ENCODE measurements around the gene SMCO3. TPM values are rescaled to one million over a fixed set of nuclear protein-coding genes. Genes with fewer than 3 reads are reported as not detected.

The SMCO3 gene
- total and polyA plus RNA-seq, 12 donors: 0.11 to 0.41 (median 0.26) TPM; not detected in 3

DNA sequence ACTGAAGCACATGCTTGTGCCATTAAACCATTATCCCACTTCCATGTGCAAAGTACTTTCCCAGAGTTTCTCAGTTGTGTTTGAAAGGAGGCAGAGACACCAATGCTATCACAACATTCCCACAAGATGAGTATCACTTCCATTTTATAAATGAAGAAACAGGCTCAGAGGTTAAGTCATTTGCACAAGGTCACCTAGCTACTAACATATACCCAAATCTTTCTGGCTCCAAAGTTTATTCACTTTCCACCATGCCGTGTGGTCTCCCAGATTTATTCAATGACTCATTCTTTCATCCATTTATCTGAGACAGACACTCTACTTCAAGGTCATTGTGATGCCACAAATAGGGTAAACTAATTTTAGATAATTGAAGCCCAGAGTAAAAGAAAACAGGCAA, 20.0 kb upstream of the SMCO3 start:
- no peak for TF ChIP-seq CTCF (IDR thresholded peaks at IDR 0.05)
- no peak for TF ChIP-seq POLR2A (IDR thresholded peaks at IDR 0.05)
- H3K9me3 ChIP-seq (replicated peaks in 1 of 3): no peaks in the 10 kb centered on the region
- no peaks in the 10 kb centered on the region for H3K27me3 ChIP-seq
- H3K27ac ChIP-seq: peak overlapping the region in 3 of 5 donors; percentile 5 to 72 (median 41)
- no peaks in the 10 kb centered on the region for H3K36me3 ChIP-seq (replicated peaks in 1 of 2)
- 16 to 21% (median 19%) methylated on average over 1 of the region's 1 CpG for WGBS, 4 donors
- DNase-seq: peak in 1 of 7 donors; percentile 49
- peaks cover 7 to 28% of the 10 kb centered on the region in 2 donors for H3K4me1 ChIP-seq (replicated peaks in 1 of 2)
- no peak overlapping the region for H3K4me3 ChIP-seq
- intact Hi-C loops (cut with DNase I): no loop called here

DNA sequence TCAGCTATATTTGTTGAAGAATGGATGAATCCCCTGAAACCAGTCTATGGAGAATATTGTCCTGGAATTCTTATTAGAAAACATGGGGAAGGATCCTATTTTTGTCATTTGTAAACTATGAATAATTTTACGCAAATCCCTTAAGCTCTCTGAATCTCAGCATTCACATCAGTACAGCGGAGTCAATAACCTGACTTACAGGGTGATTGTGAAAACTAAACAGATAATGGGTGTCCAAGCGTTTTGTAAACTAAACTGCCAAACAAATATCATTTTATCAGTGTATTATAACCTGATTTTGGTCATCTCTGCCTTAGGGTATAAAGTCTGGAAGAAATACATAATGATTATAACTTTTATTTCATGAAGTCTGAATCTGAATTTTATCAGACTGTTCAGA, 19.4 kb upstream of the SMCO3 start:
- Histone ChIP-seq H3K4me1 (replicated peaks in 1 of 2) (peaks cover 7 to 28% of the 10 kb centered on the region in 2 donors), H3K27me3 (no peaks in the 10 kb centered on the region), H3K36me3 (replicated peaks in 1 of 2) (no peaks in the 10 kb centered on the region), H3K27ac (peak overlapping the region in 3 of 5 donors; percentile 5 to 72 (median 41)), H3K4me3 (no peak overlapping the region), H3K9me3 (replicated peaks in 1 of 3) (no peaks in the 10 kb centered on the region)
- TF ChIP-seq CTCF (IDR thresholded peaks at IDR 0.05): no peak
- no peak for TF ChIP-seq POLR2A (IDR thresholded peaks at IDR 0.05)
- WGBS, 4 donors: 87 to 94% (median 90%) methylated on average over 3 of the region's 3 CpGs
- DNase-seq: no peak
- intact Hi-C loops (cut with DNase I): no loop called here

DNA sequence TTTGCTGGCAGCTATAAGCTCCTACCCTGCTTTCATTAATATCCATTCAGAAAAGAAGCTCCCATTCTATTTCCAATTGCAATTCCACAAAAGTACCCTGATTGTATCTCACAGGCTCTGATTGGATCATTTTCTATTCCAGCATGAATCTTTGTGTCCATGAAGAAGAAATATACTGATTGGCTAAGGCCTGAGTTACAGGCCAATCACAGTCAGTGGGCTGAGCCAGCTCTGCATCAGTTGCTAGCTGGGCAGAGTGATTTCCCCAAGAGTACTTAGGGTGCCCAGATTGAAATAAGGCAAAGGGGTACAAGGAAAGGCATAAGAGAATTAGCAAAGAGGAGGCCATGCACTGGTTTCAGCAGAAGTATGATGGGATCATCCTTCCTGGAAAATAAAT, 14.9 kb upstream of the SMCO3 start:
- H3K9me3 ChIP-seq (replicated peaks in 1 of 3): no peaks in the 10 kb centered on the region
- DNase-seq: peak in 5 of 7 donors; percentile 28 to 62 (median 32)
- H3K36me3 ChIP-seq (replicated peaks in 1 of 2): no peaks in the 10 kb centered on the region
- intact Hi-C loops (cut with DNase I): no loop called here
- TF ChIP-seq CTCF (IDR thresholded peaks at IDR 0.05) (no peak), POLR2A (IDR thresholded peaks at IDR 0.05) (no peak)
- H3K4me1 ChIP-seq (replicated peaks in 1 of 2): no peaks in the 10 kb centered on the region
- no peak overlapping the region for H3K4me3 ChIP-seq
- H3K27ac ChIP-seq: no peak overlapping the region
- no peaks in the 10 kb centered on the region for H3K27me3 ChIP-seq

DNA sequence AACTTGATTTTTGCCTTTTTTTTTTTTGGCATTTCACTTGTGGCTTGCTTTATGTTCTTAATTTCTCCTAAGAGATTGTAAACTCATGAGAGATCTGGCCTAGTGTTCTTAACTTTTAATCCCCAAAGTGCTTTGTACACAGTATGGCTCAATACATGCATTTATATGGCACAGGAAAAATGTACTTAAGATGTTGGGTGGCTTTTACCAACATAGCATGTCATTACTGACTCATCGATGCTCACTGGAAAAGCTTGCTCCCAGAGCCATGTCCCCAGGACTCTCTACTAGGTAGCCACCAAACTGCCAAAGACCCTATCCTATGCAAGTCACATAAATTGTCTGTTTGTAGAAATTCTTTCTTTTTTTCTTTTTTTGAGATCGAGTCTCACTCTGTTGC, 13.1 kb upstream of the SMCO3 start:
- Histone ChIP-seq H3K9me3 (replicated peaks in 1 of 3) (no peaks in the 10 kb centered on the region), H3K4me1 (replicated peaks in 1 of 2) (no peaks in the 10 kb centered on the region), H3K27me3 (no peaks in the 10 kb centered on the region), H3K4me3 (no peak overlapping the region), H3K27ac (peak overlapping the region in 1 of 5 donors; percentile 1), H3K36me3 (replicated peaks in 1 of 2) (no peaks in the 10 kb centered on the region)
- 89 to 98% (median 94%) methylated on average over 2 of the region's 2 CpGs for WGBS, 4 donors
- intact Hi-C loops (cut with DNase I): no loop called here
- no peak for TF ChIP-seq POLR2A (IDR thresholded peaks at IDR 0.05)
- no peak for DNase-seq

DNA sequence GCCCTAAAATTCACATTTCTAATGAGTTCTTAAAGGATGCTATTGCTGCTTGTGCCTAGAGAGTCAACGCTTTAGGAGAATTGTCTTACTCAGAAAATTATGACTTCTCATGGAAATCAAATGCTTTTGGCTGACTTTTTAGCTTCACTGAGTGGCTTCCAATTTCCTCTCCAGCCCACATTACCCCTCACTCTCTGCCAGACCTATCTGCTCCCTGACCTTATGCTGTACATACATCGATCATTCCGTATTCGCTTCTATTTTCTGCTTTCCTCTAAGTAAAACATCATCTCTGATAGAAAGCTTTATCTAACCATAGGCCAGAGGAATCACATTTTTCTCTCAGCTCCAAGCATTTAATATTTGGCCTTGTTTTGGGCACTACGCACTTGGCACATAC, 12.5 kb upstream of the SMCO3 start:
- Histone ChIP-seq H3K4me3 (no peak overlapping the region), H3K27me3 (no peaks in the 10 kb centered on the region), H3K4me1 (replicated peaks in 1 of 2) (no peaks in the 10 kb centered on the region), H3K36me3 (replicated peaks in 1 of 2) (no peaks in the 10 kb centered on the region), H3K27ac (peak overlapping the region in 1 of 5 donors; percentile 1), H3K9me3 (replicated peaks in 1 of 3) (no peaks in the 10 kb centered on the region)
- intact Hi-C loops (cut with DNase I): no loop called here
- TF ChIP-seq POLR2A (IDR thresholded peaks at IDR 0.05) (no peak), CTCF (IDR thresholded peaks at IDR 0.05) (no peak)
- no peak for DNase-seq
- 73 to 78% (median 74%) methylated on average over 5 of the region's 5 CpGs for WGBS, 4 donors
